HepG2 (cell line): ENCODE results near the gene PGP. TPM values are rescaled to one million over a fixed set of nuclear protein-coding genes. Genes with fewer than 3 reads are reported as not detected.

Experiments
- ADNP ChIP-seq: sonication (generic); formaldehyde crosslinking; IDR thresholded peaks from 2 replicates; pipeline ENCODE4 v1.4.0; 2020; ENCODE audit warnings: missing genetic modification reagents
- AGO1 ChIP-seq: fragments of 200-400 bp; formaldehyde crosslinking; IDR thresholded peaks from 2 replicates; pipeline ENCODE4 v1.6.1; 2017; ENCODE audit warnings: mild to moderate bottlenecking, low read depth, low read length, moderate library complexity; ENCODE audit not compliant: poor library complexity, severe bottlenecking
- AGO2 ChIP-seq: fragments of 200-400 bp; formaldehyde crosslinking; optimal IDR thresholded peaks from 2 replicates; pipeline ENCODE3; 2017; ENCODE audit warnings: mild to moderate bottlenecking, low read depth, low read length, moderate library complexity
- ATM ChIP-seq: fragments of 450-650 bp; IDR thresholded peaks from 2 replicates; pipeline ENCODE4 v1.7.1; 2017; ENCODE audit warnings: mild to moderate bottlenecking, borderline replicate concordance
- DZIP1 ChIP-seq: sonication (generic); formaldehyde crosslinking; IDR thresholded peaks from 2 replicates; pipeline ENCODE4 v1.5.0; 2020; ENCODE audit warnings: mild to moderate bottlenecking, missing genetic modification reagents
- KAT8 ChIP-seq: IDR thresholded peaks from 2 replicates; pipeline ENCODE4 v1.6.1; 2016; ENCODE audit warnings: missing genetic modification reagents, missing compliant biosample characterization
- KDM6A ChIP-seq: IDR thresholded peaks from 2 replicates; pipeline ENCODE4 v1.6.1; 2016; ENCODE audit warnings: low read depth
- PATZ1 ChIP-seq: sonication (generic); formaldehyde crosslinking; IDR thresholded peaks from 2 replicates; pipeline ENCODE4 v1.4.0; 2020; ENCODE audit warnings: missing genetic modification reagents
- PHF5A ChIP-seq: IDR thresholded peaks from one replicate; pipeline ENCODE4 v1.6.1; 2018; ENCODE audit warnings: low read depth, missing genetic modification reagents; ENCODE audit not compliant: unreplicated experiment
- POLR2G ChIP-seq: fragments of 200-400 bp; formaldehyde crosslinking; IDR thresholded peaks from 2 replicates; pipeline ENCODE4 v1.6.1; 2018; ENCODE audit warnings: mild to moderate bottlenecking, low read depth, low read length, moderate library complexity
- RBFOX2 ChIP-seq: fragments of 200-400 bp; formaldehyde crosslinking; IDR thresholded peaks from 2 replicates; pipeline ENCODE4 v1.6.1; 2017; ENCODE audit warnings: low read depth, mild to moderate bottlenecking, low read length
- TAF15 ChIP-seq: fragments of 200-400 bp; formaldehyde crosslinking; IDR thresholded peaks from one replicate; pipeline ENCODE4 v1.6.1; 2018; ENCODE audit warnings: mild to moderate bottlenecking, low read depth, low read length; ENCODE audit not compliant: poor library complexity, severe bottlenecking
- TFAP4 ChIP-seq: sonication (generic); IDR thresholded peaks from 2 replicates; pipeline ENCODE4 v1.6.1; 2016; ENCODE audit warnings: low read depth, borderline replicate concordance
- ZNF574 ChIP-seq: sonication (generic); formaldehyde crosslinking; IDR thresholded peaks from 2 replicates; pipeline ENCODE4 v1.4.0; 2020; ENCODE audit warnings: missing genetic modification reagents
- ZNF670 ChIP-seq: sonication (generic); formaldehyde crosslinking; IDR thresholded peaks from 2 replicates; pipeline ENCODE4 v1.8.0; 2022; ENCODE audit warnings: mild to moderate bottlenecking, missing genetic modification reagents, borderline replicate concordance
- polyA plus RNA-seq, 8 experiments: library from polyadenylated mRNA; depleted of rRNA in 3 of 8; stranded (reverse) in 7 of 8; unstranded in 1 of 8; fragments of >200 nt; fragmentation: Illumina TruSeq in 4 of 8; extraction: Trizol in 4 of 8; gene quantifications; 2 replicates each; pipeline versions ENCODE4 v1.2.1 to v1.2.3, GENCODE V29; 2011 to 2016; ENCODE audit warnings: low read depth in 4 of 8, missing spikeins in 1 of 8, mixed read lengths in 1 of 8; ENCODE audit not compliant: insufficient read depth in 1 of 8
- total RNA-seq, 5 experiments: library from RNA; depleted of rRNA; stranded (reverse); fragments of >200 nt; fragmentation: Illumina TruSeq; extraction: Trizol; gene quantifications; 2 replicates each; pipeline ENCODE4 v1.2.3, GENCODE V29; 2016; ENCODE audit warnings: low read depth in 1 of 5
- TF ChIP-seq, protein P1 (sequence below): sonication (generic); formaldehyde crosslinking; conservative IDR thresholded peaks from 2 replicates; pipeline ENCODE4 v1.8.0; 2022; ENCODE audit warnings: mild to moderate bottlenecking, moderate library complexity, missing genetic modification reagents

Gene PGP
- total and polyA plus RNA-seq, 2 of the 13 experiments (the other 11 are each of a cell fraction or from before 2014, with no cell fraction given) = 7.3 to 18.3 TPM

DNA sequence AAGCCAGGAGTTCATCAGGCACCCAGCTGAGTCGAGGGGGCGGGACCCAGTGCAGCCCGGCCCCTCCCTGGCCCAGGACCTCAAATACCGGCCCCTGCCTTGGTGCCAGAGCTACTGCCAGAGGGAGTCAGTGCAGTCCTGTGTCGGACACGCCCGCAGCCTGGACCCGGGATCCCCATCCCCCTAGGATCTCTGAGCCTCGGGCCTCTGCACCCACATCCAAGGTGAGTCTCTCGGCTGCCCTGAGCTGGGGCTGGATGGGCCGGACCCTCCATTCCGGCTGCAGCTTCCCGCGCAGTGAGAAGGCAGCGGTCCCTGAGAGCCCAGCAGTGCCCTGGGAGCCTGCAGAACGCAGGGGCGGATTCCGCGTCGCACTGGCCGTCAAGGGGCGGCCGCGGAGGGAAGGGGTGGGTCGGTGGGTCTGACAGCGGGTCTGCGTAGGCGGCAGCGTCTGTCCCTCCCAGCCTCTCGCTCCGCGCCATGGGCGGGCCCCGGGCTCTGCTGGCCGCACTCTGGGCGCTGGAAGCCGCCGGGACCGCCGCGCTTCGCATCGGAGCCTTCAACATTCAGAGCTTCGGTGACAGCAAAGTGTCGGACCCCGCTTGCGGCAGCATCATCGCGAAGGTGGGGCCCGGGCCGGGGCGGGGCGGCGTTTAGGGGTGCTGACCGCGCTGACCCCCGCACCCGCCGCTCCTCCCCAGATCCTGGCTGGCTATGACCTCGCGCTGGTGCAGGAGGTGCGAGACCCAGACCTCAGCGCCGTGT, 21.9 kb upstream of the PGP start, which contains the start of gene DNASE1L2 (continued):
- TF ChIP-seq PATZ1 (CRISPR knock-in tag) = peak; percentile 32
- peak; percentile 83 for TF ChIP-seq AGO1
- TF ChIP-seq DZIP1 (CRISPR knock-in tag) = 0 out of 2 replicates have a peak, but pooled peaks have one; percentile 33
- peak; percentile 33; the same call in 1 of the 2 replicates for TF ChIP-seq POLR2G
- TF ChIP-seq PHF5A (CRISPR knock-in tag) = no peak
- TF ChIP-seq KAT8 (CRISPR knock-in tag) = no peak
- 0 out of 2 replicates have a peak, but pooled peaks have one; percentile 20 for TF ChIP-seq RBFOX2
- no peak for TF ChIP-seq TFAP4
- TF ChIP-seq ADNP (CRISPR knock-in tag) = no peak
- TF ChIP-seq, protein P1, sequence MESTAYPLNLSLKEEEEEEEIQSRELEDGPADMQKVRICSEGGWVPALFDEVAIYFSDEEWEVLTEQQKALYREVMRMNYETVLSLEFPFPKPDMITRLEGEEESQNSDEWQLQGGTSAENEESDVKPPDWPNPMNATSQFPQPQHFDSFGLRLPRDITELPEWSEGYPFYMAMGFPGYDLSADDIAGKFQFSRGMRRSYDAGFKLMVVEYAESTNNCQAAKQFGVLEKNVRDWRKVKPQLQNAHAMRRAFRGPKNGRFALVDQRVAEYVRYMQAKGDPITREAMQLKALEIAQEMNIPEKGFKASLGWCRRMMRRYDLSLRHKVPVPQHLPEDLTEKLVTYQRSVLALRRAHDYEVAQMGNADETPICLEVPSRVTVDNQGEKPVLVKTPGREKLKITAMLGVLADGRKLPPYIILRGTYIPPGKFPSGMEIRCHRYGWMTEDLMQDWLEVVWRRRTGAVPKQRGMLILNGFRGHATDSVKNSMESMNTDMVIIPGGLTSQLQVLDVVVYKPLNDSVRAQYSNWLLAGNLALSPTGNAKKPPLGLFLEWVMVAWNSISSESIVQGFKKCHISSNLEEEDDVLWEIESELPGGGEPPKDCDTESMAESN = 0 out of 2 replicates have a peak, but pooled peaks have one; percentile 39
- TF ChIP-seq ZNF670 (CRISPR knock-in tag) = no peak
- TF ChIP-seq AGO2 = peak; percentile 75
- TF ChIP-seq TAF15 = no peak
- TF ChIP-seq ATM = no peak
- TF ChIP-seq ZNF574 (CRISPR knock-in tag) = 0 out of 2 replicates have a peak, but pooled peaks have one; percentile 25
- TF ChIP-seq KDM6A = no peak
